GM12892 (cell line): ENCODE results near the gene CDH13.

Source experiments
- POLR2A ChIP-seq: IDR thresholded peaks from 2 replicates; pipeline ENCODE4 v1.6.1; 2011; ENCODE audit warnings: low read depth, low read length, control low read depth
- POLR2AphosphoS5 ChIP-seq: IDR thresholded peaks from 2 replicates; pipeline ENCODE4 v1.6.1; 2011; ENCODE audit warnings: low read depth, low read length, control low read depth
- TAF1 ChIP-seq: IDR thresholded peaks from 2 replicates; pipeline ENCODE4 v1.6.1; 2011; ENCODE audit warnings: low read depth, mild to moderate bottlenecking, control low read depth, low read length, borderline replicate concordance

DNA sequence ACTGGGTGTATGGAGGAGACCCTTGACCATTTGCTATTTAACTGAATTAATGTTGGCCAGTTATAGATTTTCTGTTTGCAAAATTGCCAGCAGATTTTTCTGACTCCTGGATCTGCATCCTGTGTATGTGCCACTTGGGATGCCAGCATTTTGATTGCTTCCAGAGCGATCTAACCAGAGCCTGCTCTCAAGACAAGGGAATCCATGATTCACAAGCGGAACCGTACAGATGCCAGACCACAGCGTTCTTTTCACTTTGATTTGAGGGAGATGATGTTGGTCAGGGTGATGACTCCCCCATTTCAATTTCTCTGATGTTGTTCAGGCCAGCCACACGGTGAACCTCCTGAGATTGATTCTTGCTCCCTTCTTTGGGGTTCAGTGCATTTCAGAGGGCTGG lies 228.7 kb downstream of the CDH13 start:
- TF ChIP-seq POLR2AphosphoS5 (no peak), TAF1 (no peak), POLR2A (no peak)
